HEK293 (cell line): ENCODE measurements around the gene STAC2.

Experiments
- CTCF ChIP-seq: fragments of 450-650 bp; formaldehyde crosslinking; IDR thresholded peaks from 2 replicates; pipeline ENCODE4 v1.5.1; 2016; ENCODE audit warnings: missing biosample characterization, missing genetic modification characterization
- KLF16 ChIP-seq: fragments of 450-650 bp; formaldehyde crosslinking; IDR thresholded peaks from 2 replicates; pipeline ENCODE4 v1.5.1; 2017; ENCODE audit warnings: missing biosample characterization, missing genetic modification characterization
- ZBTB8A ChIP-seq: fragments of 450-650 bp; formaldehyde crosslinking; IDR thresholded peaks from 2 replicates; pipeline ENCODE4 v1.5.1; 2016; ENCODE audit warnings: missing biosample characterization, missing genetic modification characterization
- ZNF19 ChIP-seq: fragments of 450-650 bp; formaldehyde crosslinking; IDR thresholded peaks from 2 replicates; pipeline ENCODE4; 2016; ENCODE audit warnings: missing biosample characterization, missing genetic modification characterization, low read depth
- ZNF777 ChIP-seq: fragments of 450-650 bp; formaldehyde crosslinking; IDR thresholded peaks from 2 replicates; pipeline ENCODE4 v1.5.1; 2017; ENCODE audit warnings: missing biosample characterization, missing genetic modification characterization, borderline replicate concordance

- TF ChIP-seq CTCF (no peak), KLF16 (no peak), ZNF777 (tag by site-specific recombination) (no peak), ZBTB8A (no peak), ZNF19 (no peak)
These were observed 12.8 kb downstream of the STAC2 start for GRCh38 chr17:39212841-39213480.
